GM18499 (cell line): ENCODE data around the gene CPA2.

Source experiments
- ATAC-seq: cut with Tn5 transposase; IDR thresholded peaks from one replicate; pipeline ENCODE4 v1.9.1; 2021; ENCODE audit warnings: moderate number of reproducible peaks; ENCODE audit not compliant: insufficient read depth, unreplicated experiment

Gene CPA2

GRCh38 chr7:130277763-130278643 is 11.3 kb downstream of the CPA2 start:
- ATAC-seq = no peak

GRCh38 chr7:130278860-130279259 is 12.2 kb downstream of the CPA2 start:
- no peak for ATAC-seq

GRCh38 chr7:130279286-130279685 is 12.6 kb downstream of the CPA2 start:
- no peak for ATAC-seq

GRCh38 chr7:130279906-130280305 is 13.2 kb downstream of the CPA2 start:
- no peak for ATAC-seq

GRCh38 chr7:130281260-130281659 is 14.6 kb downstream of the CPA2 start:
- no peak for ATAC-seq

- ATAC-seq = no peak
Measured at GRCh38 chr7:130286881-130287280, 20.2 kb downstream of the CPA2 start.

GRCh38 chr7:130288168-130288567 is 21.5 kb downstream of the CPA2 start:
- no peak for ATAC-seq

GRCh38 chr7:130288829-130289228 is 22.2 kb downstream of the CPA2 start:
- ATAC-seq = no peak

- ATAC-seq = no peak
Measured at GRCh38 chr7:130289478-130289877, 22.8 kb downstream of the CPA2 start.

GRCh38 chr7:130290745-130291144 is 24.1 kb downstream of the CPA2 start:
- no peak for ATAC-seq

GRCh38 chr7:130292682-130293257 is 26.1 kb downstream of the CPA2 start, which contains the start of gene CPA4:
Gene CPA4 (plus strand): TSS chr7:130293161. CDS start chr7:130293181, 20 bp downstream.
- ATAC-seq = no peak

GRCh38 chr7:130293521-130293920 is 26.9 kb downstream of the CPA2 start:
- no peak for ATAC-seq

GRCh38 chr7:130294314-130294713 is 27.7 kb downstream of the CPA2 start:
- ATAC-seq = no peak

GRCh38 chr7:130296221-130296951 is 29.7 kb downstream of the CPA2 start:
- ATAC-seq = no peak

GRCh38 chr7:130297628-130298543 is 31.2 kb downstream of the CPA2 start:
- ATAC-seq = no peak

GRCh38 chr7:130298544-130299326 is 32.1 kb downstream of the CPA2 start:
- ATAC-seq = no peak

GRCh38 chr7:130299866-130300265 is 33.2 kb downstream of the CPA2 start:
- ATAC-seq = no peak

- no peak for ATAC-seq
Measured at GRCh38 chr7:130301501-130302020, 34.9 kb downstream of the CPA2 start.

- ATAC-seq = no peak
Measured at GRCh38 chr7:130302649-130303048, 36.0 kb downstream of the CPA2 start.
